PFSK-1 (cell line): ENCODE results near the gene CYSRT1.

Experiments used
- FOXP2 ChIP-seq: optimal IDR thresholded peaks from 2 replicates; pipeline ENCODE3; 2011; ENCODE audit warnings: borderline replicate concordance, control low read depth, inconsistent platforms; ENCODE audit not compliant: insufficient read depth; ENCODE audit errors: extremely low read length, extremely low read depth
- POLR2AphosphoS5 ChIP-seq: IDR thresholded peaks from 2 replicates; pipeline ENCODE4 v1.6.1; 2012; ENCODE audit warnings: low read depth, mild to moderate bottlenecking, control low read depth, low read length, moderate library complexity
- SIN3A ChIP-seq: IDR thresholded peaks from 2 replicates; pipeline ENCODE4 v1.6.1; 2012; ENCODE audit warnings: mild to moderate bottlenecking, low read length, moderate library complexity, borderline replicate concordance; ENCODE audit not compliant: insufficient read depth
- TAF1 ChIP-seq: IDR thresholded peaks from 2 replicates; pipeline ENCODE4 v1.6.1; 2012; ENCODE audit warnings: low read length, control low read depth, borderline replicate concordance; ENCODE audit not compliant: insufficient read depth
- TF ChIP-seq, protein P1 (sequence below), 2 experiments: IDR thresholded peaks; 2 replicates each; pipeline versions ENCODE4 v1.6.1 to v1.8.0; 2011 to 2012; ENCODE audit warnings: low read depth in 2 of 2, low read length in 2 of 2, control low read depth in 1 of 2, inconsistent platforms in 1 of 2, mild to moderate bottlenecking in 1 of 2, moderate library complexity in 1 of 2; ENCODE audit not compliant: insufficient read depth in 1 of 2

Gene CYSRT1

GRCh38 chr9:137223078-137223970 lies 1.6 kb upstream of the CYSRT1 start:
- TF ChIP-seq POLR2AphosphoS5, result peak; percentile 89
- TF ChIP-seq, protein P1, sequence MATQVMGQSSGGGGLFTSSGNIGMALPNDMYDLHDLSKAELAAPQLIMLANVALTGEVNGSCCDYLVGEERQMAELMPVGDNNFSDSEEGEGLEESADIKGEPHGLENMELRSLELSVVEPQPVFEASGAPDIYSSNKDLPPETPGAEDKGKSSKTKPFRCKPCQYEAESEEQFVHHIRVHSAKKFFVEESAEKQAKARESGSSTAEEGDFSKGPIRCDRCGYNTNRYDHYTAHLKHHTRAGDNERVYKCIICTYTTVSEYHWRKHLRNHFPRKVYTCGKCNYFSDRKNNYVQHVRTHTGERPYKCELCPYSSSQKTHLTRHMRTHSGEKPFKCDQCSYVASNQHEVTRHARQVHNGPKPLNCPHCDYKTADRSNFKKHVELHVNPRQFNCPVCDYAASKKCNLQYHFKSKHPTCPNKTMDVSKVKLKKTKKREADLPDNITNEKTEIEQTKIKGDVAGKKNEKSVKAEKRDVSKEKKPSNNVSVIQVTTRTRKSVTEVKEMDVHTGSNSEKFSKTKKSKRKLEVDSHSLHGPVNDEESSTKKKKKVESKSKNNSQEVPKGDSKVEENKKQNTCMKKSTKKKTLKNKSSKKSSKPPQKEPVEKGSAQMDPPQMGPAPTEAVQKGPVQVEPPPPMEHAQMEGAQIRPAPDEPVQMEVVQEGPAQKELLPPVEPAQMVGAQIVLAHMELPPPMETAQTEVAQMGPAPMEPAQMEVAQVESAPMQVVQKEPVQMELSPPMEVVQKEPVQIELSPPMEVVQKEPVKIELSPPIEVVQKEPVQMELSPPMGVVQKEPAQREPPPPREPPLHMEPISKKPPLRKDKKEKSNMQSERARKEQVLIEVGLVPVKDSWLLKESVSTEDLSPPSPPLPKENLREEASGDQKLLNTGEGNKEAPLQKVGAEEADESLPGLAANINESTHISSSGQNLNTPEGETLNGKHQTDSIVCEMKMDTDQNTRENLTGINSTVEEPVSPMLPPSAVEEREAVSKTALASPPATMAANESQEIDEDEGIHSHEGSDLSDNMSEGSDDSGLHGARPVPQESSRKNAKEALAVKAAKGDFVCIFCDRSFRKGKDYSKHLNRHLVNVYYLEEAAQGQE (IDR thresholded peaks at IDR 0.05; ENCODE audit: insufficient read depth in 1 of 2, low read depth in 2 of 2, low read length in 2 of 2), result no peak
- no peak for TF ChIP-seq SIN3A
- no peak for TF ChIP-seq FOXP2
- TF ChIP-seq TAF1, result peak; percentile 55; the same call in 1 of the 2 replicates

GRCh38 chr9:137225699-137226331 lies 841 bp downstream of the CYSRT1 start:
- no peak for TF ChIP-seq TAF1
- TF ChIP-seq, protein P1 (IDR thresholded peaks at IDR 0.05; ENCODE audit: insufficient read depth in 1 of 2, low read depth in 2 of 2, low read length in 2 of 2), result no peak
- no peak for TF ChIP-seq POLR2AphosphoS5
- TF ChIP-seq FOXP2, result no peak
- no peak for TF ChIP-seq SIN3A

- TF ChIP-seq, protein P1 (IDR thresholded peaks at IDR 0.05; ENCODE audit: insufficient read depth in 1 of 2, low read depth in 2 of 2, low read length in 2 of 2), result no peak
- TF ChIP-seq POLR2AphosphoS5, result no peak
- TF ChIP-seq FOXP2, result no peak
- TF ChIP-seq SIN3A, result no peak
- TF ChIP-seq TAF1, result no peak
Measured at GRCh38 chr9:137226338-137227053, 1.5 kb downstream of the CYSRT1 start.

DNA sequence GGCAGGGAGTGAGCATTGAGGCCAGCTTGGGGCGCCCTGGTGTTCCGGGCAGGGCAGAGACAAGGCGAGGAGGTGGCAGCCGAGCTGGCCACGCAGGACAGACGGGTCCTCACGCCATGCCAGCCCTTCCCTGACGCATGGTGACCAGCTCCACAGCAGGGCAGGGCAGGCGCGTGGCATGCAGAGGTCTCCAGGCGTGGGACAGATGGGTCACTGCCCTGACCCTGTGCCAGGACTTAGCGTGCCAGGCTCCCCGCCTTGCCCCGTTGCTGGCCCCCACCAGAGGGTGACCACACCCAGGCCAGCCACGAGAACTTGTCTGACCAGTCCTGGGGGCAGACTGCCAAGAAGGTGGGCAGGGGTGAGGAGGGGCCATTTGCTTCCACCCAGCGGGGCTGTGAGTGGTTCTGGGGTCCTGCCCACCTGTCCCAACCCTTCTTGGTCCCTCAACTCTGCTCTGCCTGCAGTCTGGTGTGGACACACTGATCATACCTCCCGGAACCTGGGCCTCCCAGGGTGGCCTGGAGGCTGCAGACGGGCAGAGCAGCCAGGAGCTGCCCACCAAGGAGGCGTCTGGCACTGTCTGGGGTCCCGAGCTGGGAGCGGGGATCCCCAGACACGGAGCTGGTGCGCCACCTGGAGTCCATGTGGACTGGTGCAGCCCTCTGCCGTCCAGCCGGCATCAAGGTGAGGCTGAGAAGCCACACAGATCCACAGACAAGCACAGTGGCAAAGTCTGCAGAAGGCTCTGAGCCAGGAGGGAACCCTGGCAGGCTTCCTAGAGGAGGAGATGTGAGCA lies 2.3 kb downstream of the CYSRT1 start, which contains the start of gene RNF224:
Gene RNF224, plus strand, starts transcription at position 449 of the 799 bp plus-strand sequence. CDS start 834 bp downstream, outside the sequence.
- TF ChIP-seq TAF1 (no peak), SIN3A (no peak)
- TF ChIP-seq, protein P1 (IDR thresholded peaks at IDR 0.05; ENCODE audit: insufficient read depth in 1 of 2, low read depth in 2 of 2, low read length in 2 of 2), result 0 out of 4 replicates have a peak, but pooled peaks of 1 of the 2 experiments have one; percentile 43
